HepG2 (cell line): ENCODE data around the gene PACSIN1. TPM values are rescaled to one million over a fixed set of nuclear protein-coding genes. Genes with fewer than 3 reads are reported as not detected.

Source experiments
- FOXA3 ChIP-seq: IDR thresholded peaks from 2 replicates; pipeline ENCODE4 v1.6.1; 2016; ENCODE audit warnings: missing genetic modification reagents, missing compliant biosample characterization
- GABPA ChIP-seq, 2 experiments: IDR thresholded peaks; 2 replicates each; pipeline ENCODE4 v1.6.1; 2011 to 2016; ENCODE audit warnings: low read depth in 2 of 2, low read length in 1 of 2, missing biosample characterization in 1 of 2, missing genetic modification characterization in 1 of 2
- MIXL1 ChIP-seq: IDR thresholded peaks from 2 replicates; pipeline ENCODE4 v1.6.1; 2016
- SALL2 ChIP-seq: sonication (generic); formaldehyde crosslinking; IDR thresholded peaks from 2 replicates; pipeline ENCODE4 v1.8.1; 2023; ENCODE audit warnings: mild to moderate bottlenecking, missing genetic modification reagents, inconsistent platforms
- SP2 ChIP-seq: sonication (generic); formaldehyde crosslinking; IDR thresholded peaks from 2 replicates; pipeline ENCODE4 v1.5.1; 2020; ENCODE audit warnings: mild to moderate bottlenecking, missing genetic modification reagents
- SRSF4 ChIP-seq: fragments of 200-400 bp; formaldehyde crosslinking; IDR thresholded peaks from one replicate; pipeline ENCODE4 v1.6.1; 2018; ENCODE audit warnings: mild to moderate bottlenecking, low read depth, low read length, moderate library complexity; ENCODE audit not compliant: poor library complexity, severe bottlenecking
- TCF12 ChIP-seq, 2 experiments: fragments of 450-650 bp in 1 of 2; sonication (generic) in 1 of 2; formaldehyde crosslinking in 1 of 2; IDR thresholded peaks; 2 replicates each; pipeline versions ENCODE4 v1.6.1 to v1.8.0; 2017 to 2022; ENCODE audit warnings: antibody characterized with exemption in 1 of 2, mild to moderate bottlenecking in 1 of 2, missing genetic modification reagents in 1 of 2, moderate library complexity in 1 of 2
- ZBTB34 ChIP-seq: sonication (generic); formaldehyde crosslinking; IDR thresholded peaks from 2 replicates; pipeline ENCODE4 v1.8.0; 2022; ENCODE audit warnings: mild to moderate bottlenecking, missing genetic modification reagents
- ZFP36L1 ChIP-seq: sonication (generic); formaldehyde crosslinking; IDR thresholded peaks from 2 replicates; pipeline ENCODE4 v1.8.0; 2022; ENCODE audit warnings: mild to moderate bottlenecking, missing genetic modification reagents, moderate library complexity
- ZNF230 ChIP-seq: sonication (generic); formaldehyde crosslinking; IDR thresholded peaks from 2 replicates; pipeline ENCODE4 v1.4.0; 2020; ENCODE audit warnings: mild to moderate bottlenecking, missing genetic modification reagents
- ZNF567 ChIP-seq: sonication (generic); formaldehyde crosslinking; IDR thresholded peaks from 2 replicates; pipeline ENCODE4 v1.8.1; 2023; ENCODE audit warnings: mild to moderate bottlenecking, missing genetic modification reagents, borderline replicate concordance
- ZNF761 ChIP-seq: sonication (generic); formaldehyde crosslinking; conservative IDR thresholded peaks from 2 replicates; pipeline ENCODE4 v1.4.0; 2020; ENCODE audit warnings: mild to moderate bottlenecking, missing genetic modification reagents
- ZNF792 ChIP-seq: IDR thresholded peaks from 2 replicates; pipeline ENCODE4 v1.6.1; 2016
- polyA plus RNA-seq, 8 experiments: library from polyadenylated mRNA; depleted of rRNA in 3 of 8; stranded (reverse) in 7 of 8; unstranded in 1 of 8; fragments of >200 nt; fragmentation: Illumina TruSeq in 4 of 8; extraction: Trizol in 4 of 8; gene quantifications; 2 replicates each; pipeline versions ENCODE4 v1.2.1 to v1.2.3, GENCODE V29; 2011 to 2016; ENCODE audit warnings: low read depth in 4 of 8, missing spikeins in 1 of 8, mixed read lengths in 1 of 8; ENCODE audit not compliant: insufficient read depth in 1 of 8
- total RNA-seq, 5 experiments: library from RNA; depleted of rRNA; stranded (reverse); fragments of >200 nt; fragmentation: Illumina TruSeq; extraction: Trizol; gene quantifications; 2 replicates each; pipeline ENCODE4 v1.2.3, GENCODE V29; 2016; ENCODE audit warnings: low read depth in 1 of 5
- TF ChIP-seq, protein P1 (sequence below): sonication (generic); formaldehyde crosslinking; IDR thresholded peaks from 2 replicates; pipeline ENCODE4 v1.4.0; 2020; ENCODE audit warnings: missing genetic modification reagents
- TF ChIP-seq, protein P2 (sequence below): sonication (generic); formaldehyde crosslinking; IDR thresholded peaks from 2 replicates; pipeline ENCODE4 v1.5.1; 2020; ENCODE audit warnings: missing genetic modification reagents, mild to moderate bottlenecking, borderline replicate concordance
- TF ChIP-seq, protein P3 (sequence below): sonication (generic); formaldehyde crosslinking; IDR thresholded peaks from 2 replicates; pipeline ENCODE4 v1.5.0; 2020; ENCODE audit warnings: mild to moderate bottlenecking, missing genetic modification reagents, borderline replicate concordance

PACSIN1 gene
- total and polyA plus RNA-seq, 2 of the 13 experiments (the other 11 are each of a cell fraction or from before 2014, with no cell fraction given), result not detected

GRCh38 chr6:34425498-34426410, 40.1 kb upstream of the PACSIN1 start, which contains the start of gene RPS10 (continued):
- TF ChIP-seq, protein P1, sequence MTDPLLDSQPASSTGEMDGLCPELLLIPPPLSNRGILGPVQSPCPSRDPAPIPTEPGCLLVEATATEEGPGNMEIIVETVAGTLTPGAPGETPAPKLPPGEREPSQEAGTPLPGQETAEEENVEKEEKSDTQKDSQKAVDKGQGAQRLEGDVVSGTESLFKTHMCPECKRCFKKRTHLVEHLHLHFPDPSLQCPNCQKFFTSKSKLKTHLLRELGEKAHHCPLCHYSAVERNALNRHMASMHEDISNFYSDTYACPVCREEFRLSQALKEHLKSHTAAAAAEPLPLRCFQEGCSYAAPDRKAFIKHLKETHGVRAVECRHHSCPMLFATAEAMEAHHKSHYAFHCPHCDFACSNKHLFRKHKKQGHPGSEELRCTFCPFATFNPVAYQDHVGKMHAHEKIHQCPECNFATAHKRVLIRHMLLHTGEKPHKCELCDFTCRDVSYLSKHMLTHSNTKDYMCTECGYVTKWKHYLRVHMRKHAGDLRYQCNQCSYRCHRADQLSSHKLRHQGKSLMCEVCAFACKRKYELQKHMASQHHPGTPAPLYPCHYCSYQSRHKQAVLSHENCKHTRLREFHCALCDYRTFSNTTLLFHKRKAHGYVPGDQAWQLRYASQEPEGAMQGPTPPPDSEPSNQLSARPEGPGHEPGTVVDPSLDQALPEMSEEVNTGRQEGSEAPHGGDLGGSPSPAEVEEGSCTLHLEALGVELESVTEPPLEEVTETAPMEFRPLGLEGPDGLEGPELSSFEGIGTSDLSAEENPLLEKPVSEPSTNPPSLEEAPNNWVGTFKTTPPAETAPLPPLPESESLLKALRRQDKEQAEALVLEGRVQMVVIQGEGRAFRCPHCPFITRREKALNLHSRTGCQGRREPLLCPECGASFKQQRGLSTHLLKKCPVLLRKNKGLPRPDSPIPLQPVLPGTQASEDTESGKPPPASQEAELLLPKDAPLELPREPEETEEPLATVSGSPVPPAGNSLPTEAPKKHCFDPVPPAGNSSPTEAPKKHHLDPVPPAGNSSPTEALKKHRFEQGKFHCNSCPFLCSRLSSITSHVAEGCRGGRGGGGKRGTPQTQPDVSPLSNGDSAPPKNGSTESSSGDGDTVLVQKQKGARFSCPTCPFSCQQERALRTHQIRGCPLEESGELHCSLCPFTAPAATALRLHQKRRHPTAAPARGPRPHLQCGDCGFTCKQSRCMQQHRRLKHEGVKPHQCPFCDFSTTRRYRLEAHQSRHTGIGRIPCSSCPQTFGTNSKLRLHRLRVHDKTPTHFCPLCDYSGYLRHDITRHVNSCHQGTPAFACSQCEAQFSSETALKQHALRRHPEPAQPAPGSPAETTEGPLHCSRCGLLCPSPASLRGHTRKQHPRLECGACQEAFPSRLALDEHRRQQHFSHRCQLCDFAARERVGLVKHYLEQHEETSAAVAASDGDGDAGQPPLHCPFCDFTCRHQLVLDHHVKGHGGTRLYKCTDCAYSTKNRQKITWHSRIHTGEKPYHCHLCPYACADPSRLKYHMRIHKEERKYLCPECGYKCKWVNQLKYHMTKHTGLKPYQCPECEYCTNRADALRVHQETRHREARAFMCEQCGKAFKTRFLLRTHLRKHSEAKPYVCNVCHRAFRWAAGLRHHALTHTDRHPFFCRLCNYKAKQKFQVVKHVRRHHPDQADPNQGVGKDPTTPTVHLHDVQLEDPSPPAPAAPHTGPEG (CRISPR knock-in tag), result 0 out of 2 replicates have a peak, but pooled peaks have one; percentile 45
- peak; percentile 59 for TF ChIP-seq GABPA (IDR thresholded peaks at IDR 0.05; ENCODE audit: low read depth, low read length)
- peak; percentile 87 for TF ChIP-seq GABPA (CRISPR knock-in tag; IDR thresholded peaks at IDR 0.05; ENCODE audit: low read depth)
- no peak for TF ChIP-seq ZBTB34 (CRISPR knock-in tag)
- peak; percentile 71 for TF ChIP-seq SP2
- TF ChIP-seq MIXL1 (CRISPR knock-in tag), result peak; percentile 65
- TF ChIP-seq, protein P2, sequence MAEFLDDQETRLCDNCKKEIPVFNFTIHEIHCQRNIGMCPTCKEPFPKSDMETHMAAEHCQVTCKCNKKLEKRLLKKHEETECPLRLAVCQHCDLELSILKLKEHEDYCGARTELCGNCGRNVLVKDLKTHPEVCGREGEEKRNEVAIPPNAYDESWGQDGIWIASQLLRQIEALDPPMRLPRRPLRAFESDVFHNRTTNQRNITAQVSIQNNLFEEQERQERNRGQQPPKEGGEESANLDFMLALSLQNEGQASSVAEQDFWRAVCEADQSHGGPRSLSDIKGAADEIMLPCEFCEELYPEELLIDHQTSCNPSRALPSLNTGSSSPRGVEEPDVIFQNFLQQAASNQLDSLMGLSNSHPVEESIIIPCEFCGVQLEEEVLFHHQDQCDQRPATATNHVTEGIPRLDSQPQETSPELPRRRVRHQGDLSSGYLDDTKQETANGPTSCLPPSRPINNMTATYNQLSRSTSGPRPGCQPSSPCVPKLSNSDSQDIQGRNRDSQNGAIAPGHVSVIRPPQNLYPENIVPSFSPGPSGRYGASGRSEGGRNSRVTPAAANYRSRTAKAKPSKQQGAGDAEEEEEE (CRISPR knock-in tag), result no peak
- TF ChIP-seq ZNF761 (CRISPR knock-in tag), result peak; percentile 77; the same call in 1 of the 2 replicates
- no peak for TF ChIP-seq SRSF4
- TF ChIP-seq, protein P3, sequence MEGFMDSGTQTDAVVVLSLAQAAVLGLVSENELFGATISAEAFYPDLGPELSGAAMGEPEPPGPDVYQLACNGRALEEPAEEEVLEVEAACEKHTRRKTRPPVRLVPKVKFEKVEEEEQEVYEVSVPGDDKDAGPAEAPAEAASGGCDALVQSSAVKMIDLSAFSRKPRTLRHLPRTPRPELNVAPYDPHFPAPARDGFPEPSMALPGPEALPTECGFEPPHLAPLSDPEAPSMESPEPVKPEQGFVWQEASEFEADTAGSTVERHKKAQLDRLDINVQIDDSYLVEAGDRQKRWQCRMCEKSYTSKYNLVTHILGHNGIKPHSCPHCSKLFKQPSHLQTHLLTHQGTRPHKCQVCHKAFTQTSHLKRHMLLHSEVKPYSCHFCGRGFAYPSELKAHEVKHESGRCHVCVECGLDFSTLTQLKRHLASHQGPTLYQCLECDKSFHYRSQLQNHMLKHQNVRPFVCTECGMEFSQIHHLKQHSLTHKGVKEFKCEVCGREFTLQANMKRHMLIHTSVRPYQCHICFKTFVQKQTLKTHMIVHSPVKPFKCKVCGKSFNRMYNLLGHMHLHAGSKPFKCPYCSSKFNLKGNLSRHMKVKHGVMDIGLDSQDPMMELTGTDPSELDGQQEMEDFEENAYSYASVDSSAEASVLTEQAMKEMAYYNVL, result peak; percentile 58; the same call in 1 of the 2 replicates
- peak; percentile 76 for TF ChIP-seq SALL2 (CRISPR knock-in tag)
- no peak; the same call in 1 of the 2 replicates for TF ChIP-seq FOXA3
- peak; percentile 84; the same call in 1 of the 2 replicates for TF ChIP-seq ZNF230 (CRISPR knock-in tag)
- TF ChIP-seq ZNF792 (CRISPR knock-in tag), result peak; percentile 70; the same call in 1 of the 2 replicates
- TF ChIP-seq ZFP36L1 (CRISPR knock-in tag), result 0 out of 2 replicates have a peak, but pooled peaks have one; percentile 46
- TF ChIP-seq TCF12 (IDR thresholded peaks at IDR 0.05), result no peak
- 0 out of 2 replicates have a peak, but pooled peaks have one; percentile 27 for TF ChIP-seq TCF12 (CRISPR knock-in tag; IDR thresholded peaks at IDR 0.05)
- TF ChIP-seq ZNF567, result peak; percentile 5; the same call in 1 of the 2 replicates
